Superior temporal gyrus (tissue), 1 donor: ENCODE results near the gene GPNMB.
"Not testable (repeated sequence)": the region's sequence is repeated elsewhere in the genome, so short reads cannot be mapped to it uniquely, and the experiment has no call there.

Source experiments
- DNase-seq: peaks from one replicate; pipeline ENCODE4 v3.0.0-alpha.2; 2016; ENCODE audit errors: extremely low spot score

GPNMB gene

DNA sequence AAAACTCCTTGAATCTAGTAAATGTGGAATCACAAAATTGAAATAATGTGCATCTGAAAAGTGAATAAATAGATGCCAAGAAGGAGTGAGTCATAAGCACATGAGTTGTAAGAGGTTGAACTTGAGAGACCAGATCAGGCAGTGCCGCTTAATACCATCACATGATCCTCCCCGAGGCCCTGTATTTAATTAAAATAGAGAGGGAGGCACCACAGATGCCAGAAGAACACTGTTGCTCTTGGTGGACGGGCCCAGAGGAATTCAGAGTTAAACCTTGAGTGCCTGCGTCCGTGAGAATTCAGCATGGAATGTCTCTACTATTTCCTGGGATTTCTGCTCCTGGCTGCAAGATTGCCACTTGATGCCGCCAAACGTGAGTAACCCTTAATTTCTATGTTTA lies at the start of gene GPNMB:
Gene GPNMB, plus strand, starts transcription at position 221 of the 400 bp plus-strand sequence. Its CDS starts 83 bp downstream, at position 304.
- DNase-seq, result no peak

DNA sequence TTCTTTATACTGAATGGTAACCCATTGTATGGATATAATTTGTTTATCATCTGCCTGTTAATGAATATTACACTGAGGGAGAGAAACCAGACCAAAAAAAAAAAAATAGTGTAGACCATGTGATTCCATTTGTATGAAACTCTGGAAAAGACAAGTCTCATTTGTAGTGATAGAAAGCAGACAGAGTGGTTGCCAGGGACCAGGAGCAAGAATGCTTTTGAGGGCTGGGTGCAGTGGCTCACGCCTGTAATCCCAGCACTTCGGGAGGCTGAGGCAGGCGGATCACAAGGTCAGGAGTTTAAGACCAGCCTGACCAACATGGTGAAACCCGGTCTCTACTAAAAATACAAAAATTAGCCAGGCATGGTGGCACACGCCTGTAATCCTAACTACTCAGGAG lies 48.8 kb upstream of the GPNMB start:
- DNase-seq, result not testable (repeated sequence)

DNA sequence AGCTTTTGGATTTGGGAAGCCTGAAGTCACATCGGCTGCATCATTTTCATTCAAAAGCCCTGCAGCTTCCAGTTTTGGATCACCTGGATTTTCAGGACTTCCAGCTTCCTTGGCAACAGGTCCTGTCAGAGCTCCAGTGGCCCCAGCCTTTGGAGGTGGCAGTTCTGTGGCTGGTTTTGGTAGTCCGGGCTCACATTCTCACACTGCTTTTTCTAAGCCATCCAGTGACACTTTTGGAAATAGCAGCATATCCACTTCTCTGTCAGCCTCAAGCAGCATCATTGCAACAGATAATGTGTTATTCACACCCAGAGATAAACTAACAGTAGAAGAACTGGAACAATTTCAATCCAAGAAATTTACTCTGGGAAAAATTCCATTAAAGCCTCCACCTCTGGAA lies 46.2 kb upstream of the GPNMB start:
- DNase-seq, result no peak

DNA sequence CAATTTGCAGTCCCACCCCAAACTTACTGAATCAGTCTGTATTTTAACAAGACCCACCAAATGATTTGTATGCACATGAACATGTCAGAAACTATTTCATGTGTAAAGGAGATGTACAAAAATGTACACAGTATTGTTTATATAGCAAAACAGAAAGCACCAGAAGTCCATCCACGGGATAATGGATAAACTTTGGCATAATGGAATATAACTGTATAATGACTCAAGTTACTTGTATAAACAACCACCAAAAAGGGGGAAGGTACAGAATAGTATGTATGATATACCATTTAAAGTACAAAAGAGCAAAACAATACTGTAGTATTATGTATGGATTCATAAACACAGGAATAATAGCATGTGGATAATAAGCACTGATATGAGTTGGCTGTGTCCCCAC lies 42.3 kb upstream of the GPNMB start:
- no peak for DNase-seq

DNA sequence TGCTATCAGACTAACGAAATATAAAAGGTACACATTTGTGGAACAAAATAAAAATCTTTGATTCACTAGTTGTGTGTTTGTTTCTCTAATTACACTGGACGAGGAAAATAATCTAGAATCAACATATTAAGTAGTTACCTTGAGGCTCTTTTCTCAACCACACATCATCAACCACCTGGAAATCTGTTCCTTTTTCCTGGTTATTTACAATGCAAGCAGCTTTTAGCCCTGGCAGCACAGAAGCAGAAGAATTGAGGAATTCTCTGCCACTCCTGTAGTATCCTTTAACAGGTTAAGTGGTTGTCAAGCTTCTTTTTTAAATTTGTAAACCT lies 41.0 kb upstream of the GPNMB start:
- no peak for DNase-seq

DNA sequence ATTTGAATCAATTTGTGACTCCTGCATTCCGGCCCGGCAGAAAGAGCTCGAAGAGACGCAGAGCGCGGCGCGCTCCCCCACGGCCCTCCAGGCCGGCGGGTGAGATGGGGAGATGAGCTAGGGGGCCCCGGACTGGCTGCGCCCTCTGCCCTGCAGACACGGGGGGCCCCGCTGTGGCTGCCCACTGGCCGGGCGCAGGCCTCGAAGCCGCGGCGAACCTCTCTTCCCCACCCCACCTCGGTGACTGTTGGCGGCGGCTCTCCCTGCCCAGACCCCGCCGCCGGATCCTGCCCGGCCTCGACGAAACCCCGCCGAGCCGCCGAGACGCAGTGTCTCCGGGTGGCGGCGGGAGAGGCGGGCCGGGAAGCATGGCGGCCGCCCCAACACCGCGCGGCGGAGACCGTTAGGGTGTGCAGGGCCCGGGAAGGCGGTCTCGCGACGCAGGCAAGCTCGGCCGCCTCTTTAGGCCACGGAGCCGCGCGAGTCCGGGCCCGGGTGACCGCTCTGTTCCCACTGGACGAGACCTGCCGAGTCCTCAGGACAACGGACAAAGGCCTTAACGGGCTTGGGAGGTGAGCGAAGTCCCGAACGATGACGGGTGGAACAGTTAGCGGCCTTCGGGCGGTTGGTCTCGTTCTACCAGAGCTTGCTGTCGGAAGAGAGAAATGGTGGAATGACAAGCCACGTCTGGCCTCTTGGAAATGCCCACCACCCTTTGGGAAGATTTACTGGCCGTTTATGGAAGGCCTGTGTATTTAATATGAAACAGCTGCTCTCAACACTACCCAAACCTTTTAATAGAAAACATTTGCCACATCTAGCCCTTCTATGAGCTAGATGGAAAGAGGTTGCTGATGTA lies 40.4 kb upstream of the GPNMB start:
- DNase-seq, result no peak

DNA sequence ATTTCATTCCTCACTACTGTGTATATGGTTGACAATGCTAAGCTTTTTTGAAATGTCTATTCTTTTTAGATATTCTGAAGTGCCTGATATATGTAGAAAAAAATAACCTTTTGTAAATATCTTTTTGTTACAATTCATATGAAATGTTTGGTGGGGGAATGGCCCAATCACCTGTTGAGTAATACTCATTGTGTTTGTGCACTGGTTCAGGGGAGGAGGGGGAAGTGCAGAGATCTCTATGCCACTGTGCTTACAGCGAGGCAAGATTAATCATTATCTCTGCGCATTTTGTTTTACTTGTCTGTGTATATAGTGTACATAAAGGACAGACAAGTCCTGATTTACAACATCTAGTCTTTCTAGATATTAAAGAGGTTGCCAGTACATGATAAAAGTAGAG lies 39.6 kb upstream of the GPNMB start:
- no peak for DNase-seq

DNA sequence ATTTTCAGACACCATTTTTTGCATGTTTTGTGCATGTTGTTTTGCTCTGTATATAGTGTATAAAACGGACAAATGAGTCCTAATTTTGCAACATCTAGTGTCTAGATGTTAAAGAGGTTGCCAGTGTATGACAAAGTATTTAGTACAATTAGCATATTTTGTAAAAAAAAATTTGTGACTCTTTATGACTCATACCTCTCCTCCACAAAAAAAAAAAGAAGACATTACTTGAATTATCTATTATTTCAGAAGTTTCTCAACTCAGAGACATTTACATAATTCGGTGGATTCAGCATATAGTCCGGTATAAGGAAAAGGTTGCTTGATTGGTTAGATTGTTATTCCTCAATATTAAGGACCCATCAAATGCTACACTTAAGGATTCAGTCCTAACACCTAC lies 38.7 kb upstream of the GPNMB start:
- no peak for DNase-seq

DNA sequence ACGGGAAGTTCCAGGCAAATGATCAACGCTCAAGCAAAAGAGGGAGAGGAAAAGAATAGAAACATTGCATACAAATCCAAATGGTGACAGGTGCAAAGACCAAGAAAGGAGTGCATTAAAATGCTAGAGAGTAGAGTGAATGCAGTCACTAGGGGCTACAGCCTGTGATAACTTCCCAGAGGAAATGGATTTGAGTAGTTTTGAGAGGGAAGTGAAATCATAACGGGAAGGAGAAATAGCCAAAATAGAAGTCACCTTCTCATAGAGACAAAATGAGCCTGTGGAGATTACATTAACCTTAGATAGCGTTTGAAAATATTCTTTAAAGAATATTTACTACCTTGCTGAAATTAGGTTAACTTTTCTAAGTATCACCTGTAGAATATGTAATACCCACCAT lies 38.3 kb upstream of the GPNMB start:
- DNase-seq, result no peak

DNA sequence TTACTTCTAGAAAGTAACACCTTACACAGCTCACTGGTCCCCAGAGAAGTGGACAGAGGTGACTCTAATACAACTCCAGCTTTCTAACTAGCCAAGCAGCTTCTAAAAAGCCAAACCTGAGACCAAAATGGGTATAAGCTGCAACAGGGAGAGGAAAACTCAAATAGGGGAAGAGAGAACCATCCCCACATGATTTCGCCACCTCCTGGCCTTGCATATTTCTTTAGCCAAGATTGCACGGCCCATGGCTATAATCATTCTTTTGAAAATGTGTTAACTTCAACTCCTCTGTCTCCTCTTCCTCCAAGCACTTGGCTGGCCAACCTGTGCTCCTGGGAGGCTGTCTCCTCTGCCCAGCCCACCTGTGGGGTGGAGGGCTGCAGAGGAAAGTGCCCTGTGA lies 36.1 kb upstream of the GPNMB start:
- no peak for DNase-seq

DNA sequence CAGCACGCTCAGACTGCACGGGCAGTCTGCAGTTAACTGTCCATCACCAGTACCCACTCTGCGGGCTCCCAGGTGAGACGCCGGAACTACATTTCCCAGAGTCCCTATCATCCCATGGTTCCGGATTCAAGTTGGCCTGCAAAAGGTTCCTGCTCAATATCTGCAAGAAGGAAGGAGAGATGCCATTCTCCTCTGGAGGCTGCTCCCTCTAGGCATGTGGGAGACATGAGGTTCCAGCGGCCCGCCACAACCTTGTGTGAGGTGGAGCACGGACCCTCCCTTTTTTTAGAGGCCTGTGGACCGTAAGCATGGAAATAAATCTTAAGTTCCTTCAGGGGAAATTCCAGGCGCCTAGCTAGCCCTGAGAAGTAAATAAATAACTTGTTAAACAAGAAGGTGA lies 35.0 kb upstream of the GPNMB start:
- no peak for DNase-seq

DNA sequence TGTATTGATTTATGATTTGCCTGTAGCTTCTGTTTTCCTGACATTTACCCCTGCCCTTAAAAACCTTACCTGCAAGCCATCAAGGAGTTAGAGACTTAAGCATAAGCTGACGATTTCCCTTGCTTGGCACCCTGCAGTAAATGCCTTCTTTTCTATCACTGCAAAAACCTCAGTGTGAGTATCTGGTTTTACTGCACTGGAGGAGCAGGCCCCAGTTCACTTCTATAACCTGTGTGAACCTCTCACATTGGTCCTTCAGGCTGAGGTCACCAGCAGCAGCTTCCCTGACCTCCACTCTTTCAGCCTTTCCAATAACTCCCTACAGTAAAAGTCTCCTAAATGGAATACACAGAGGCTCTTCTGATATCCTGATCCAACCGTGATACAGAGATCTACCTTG lies 34.2 kb upstream of the GPNMB start:
- DNase-seq, result no peak

DNA sequence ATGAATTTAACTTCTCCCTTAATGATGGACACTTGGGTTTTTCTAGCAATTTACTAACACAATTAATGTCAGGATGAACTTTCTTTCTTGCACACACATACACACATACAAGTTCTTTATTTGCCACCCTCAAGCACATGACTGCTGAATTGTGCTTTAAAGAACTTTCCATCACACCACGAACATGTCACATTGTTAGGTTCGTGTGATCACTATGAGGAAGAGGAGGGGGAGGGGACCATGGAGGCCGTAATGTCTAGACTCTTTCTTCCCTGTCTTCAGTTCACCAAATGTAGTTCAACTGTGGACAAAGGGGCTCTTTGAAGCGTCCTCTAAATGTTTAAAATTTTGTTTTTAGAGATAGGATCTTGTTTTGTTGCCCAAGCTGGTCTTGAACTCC lies 33.7 kb upstream of the GPNMB start:
- DNase-seq, result no peak

DNA sequence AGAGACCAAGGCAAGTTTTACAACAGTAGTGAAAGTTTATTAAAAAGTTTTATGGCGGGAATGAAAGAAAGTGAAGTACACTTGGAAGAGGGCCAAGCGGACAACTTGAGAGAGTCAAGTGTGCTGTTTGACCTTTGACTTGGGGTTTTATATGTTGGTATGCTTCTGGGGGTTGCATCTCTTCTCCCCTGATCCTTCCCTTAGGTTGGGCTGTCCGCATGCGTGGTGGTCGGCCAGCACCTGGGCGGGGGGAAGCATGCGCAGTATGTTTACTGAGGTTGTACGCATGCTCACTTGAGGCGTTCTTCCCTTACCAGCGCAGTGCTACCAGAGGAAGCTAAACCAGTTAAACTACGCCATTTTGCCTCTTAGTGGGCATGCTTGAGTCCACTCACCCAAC lies 32.8 kb upstream of the GPNMB start:
- no peak for DNase-seq

DNA sequence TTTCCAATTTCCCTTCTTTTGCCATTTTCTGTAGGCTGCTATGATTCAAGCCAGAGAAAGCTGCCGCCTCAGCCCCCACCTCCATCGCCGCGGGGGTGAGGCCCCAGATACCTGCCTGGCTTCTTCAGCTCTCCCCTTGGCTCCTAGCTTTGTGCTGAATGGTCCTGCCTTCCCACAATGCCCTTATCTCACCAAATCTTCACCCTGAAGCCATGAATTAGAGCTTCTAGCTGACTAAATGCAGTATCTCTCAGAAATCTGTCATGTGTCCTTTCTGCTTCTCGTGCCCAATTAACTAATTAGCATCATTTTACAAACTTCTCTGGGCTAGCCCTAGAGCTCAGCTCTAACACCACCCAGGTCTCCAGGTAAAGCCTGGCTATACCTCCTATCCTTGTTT lies 32.2 kb upstream of the GPNMB start:
- no peak for DNase-seq

DNA sequence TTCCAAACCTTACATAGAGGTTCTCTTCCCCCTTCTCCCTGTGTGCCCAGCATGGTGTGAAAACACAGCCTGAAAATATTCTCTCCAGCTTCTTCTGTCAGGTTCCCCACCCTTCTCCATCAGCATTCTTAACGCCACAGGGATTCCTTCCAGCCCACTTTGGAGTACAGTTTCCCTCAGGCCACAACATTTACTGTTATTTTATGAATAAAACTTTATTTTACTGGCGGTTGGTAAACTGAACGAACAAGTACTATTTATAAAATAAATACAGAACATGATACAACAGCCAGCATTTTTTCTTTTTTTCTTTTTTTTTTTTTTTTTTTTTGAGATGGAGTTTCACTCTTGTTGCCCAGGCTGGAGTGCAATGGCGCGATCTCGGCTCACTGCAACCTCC lies 31.6 kb upstream of the GPNMB start:
- no peak for DNase-seq

DNA sequence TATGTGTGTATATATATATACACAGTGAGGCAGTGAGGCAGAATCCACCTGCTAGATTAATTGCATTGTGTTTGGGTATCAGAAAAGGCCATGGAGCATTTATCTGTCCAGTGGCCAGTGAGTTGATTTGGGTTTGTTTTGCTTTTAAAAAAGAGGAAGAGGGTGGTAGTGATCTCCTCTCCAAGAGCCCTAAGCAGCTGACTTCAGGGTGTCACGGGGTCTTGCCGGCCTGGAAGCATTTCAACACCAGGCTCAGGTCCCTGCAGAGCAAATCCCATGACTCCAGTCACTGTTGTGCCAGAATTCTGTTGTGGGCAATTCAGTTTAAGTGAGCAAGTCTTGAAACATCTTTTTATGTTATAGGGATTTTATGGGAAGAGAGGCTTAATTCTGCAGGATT lies 30.6 kb upstream of the GPNMB start:
- DNase-seq, result peak; percentile 45

DNA sequence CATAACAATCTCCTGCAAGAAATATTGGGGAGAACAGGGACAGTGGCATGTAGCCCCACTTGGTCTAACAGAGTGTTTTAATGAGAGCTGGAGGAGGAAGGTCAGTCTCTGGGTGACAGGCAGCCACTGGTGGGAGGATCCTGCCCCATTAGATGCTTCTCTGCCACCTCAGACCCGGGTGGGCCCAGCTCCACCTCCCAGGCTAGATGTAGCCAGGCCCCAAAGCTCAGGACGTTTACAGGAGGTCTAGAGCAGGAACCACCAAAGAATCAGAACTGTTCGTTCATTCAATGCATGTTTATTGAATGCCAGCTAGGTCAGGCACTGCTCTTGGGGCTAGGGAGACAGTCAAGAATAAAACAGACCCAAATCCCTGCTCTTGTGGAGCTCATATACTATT lies 28.4 kb upstream of the GPNMB start:
- no peak for DNase-seq

DNA sequence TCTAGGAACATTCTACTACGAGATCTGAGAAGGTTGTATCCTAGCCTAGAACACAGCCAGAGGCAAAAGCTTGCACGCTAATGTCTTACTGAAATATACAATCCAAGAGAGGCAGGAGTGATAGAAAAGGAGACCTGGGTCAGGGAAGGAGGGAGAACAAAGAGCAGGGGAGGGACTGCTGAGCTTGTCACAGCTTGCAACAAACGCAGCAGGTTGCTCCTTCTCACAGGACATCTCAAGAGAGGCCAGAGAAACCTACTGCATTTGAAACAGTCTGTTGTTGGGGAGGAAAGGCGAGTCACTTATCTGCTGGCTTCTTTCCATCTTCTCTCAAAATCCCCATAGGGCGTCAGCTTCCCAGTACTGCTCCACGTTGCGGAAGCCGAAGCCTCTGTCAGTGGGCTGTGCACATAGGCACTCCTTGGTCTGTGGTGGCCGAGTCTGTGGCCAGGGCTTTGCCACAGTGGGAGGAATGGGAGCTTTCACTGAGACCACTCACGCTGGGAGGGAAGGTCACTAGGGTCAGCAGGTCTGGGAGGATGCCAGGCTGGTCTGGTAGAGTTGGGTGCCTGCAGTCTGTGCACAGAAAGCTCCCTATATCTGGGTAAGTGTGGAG lies 25.8 kb upstream of the GPNMB start:
- DNase-seq, result no peak

DNA sequence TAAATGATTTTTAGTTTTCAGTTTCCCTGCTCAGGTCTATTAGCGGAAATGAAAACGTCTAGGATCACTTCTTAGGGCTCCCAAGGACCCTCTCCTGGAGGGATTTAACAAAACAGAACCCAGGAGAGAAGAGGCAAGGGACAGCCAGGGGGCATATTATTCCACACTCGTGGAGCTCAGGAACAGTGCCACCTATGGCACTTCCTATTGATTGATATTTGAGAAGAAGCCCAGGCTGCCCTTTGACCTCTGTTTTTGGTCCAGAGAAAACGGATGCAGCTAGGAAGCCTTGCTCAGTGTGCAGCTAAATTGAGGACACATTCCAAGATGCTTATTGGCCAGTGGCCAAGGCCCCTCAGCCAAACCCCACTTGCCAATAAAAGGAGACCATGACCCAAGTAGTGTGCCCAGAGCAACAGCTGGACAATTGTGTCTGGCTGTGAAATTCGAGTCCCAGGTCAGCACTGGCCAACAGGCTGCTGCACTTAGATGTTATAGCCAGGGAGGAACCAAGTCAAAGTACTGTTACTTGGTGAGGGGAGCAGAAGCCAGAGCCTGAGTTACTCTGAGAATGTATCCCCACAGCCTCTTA lies 24.0 kb upstream of the GPNMB start:
- DNase-seq, result no peak

DNA sequence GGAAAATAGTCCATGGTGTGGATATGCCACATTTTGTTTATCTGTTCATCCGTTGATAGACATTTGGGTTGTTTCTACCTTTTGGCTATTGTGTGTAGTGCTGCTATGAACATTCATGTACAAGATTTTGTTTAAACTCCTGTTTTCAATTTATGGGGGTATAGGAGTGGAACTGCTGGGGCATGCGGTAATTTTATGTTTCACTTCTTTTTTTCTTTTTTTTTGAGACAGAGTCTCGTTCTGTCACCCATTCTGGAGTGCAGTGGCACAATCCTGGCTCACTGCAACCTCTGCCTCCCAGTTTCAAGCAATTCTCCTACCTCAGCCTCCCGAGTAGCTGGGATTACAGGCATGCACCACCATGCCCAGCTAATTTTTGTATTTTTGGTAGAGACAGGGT lies 22.2 kb upstream of the GPNMB start:
- DNase-seq, result not testable (repeated sequence)

DNA sequence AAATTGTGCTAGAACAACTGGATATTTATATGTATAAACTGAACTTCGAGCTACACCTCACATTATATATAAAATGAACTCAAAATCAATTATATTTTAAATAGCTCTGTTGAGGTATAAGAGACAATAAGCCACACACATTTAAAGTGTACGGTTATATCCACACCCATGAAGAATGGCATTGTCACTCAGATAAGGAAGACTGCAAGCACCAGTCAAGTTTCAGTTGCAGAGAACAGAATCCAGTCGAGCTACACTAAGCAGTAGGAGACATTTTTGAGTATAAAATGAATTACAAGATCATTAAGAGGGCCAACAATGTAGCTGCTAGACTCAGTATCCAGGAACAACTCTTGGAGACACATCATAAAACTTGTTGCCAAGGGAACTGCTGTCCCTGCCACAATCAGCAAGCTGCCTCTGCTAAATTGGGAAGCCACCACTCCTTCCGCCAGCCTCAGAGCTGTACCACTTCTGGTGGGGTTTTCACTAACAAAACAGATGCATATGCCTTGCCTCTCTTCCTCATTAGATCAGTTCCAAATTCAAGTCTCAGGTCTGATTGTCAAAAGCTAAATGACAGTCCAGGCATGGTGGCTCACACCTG lies 19.6 kb upstream of the GPNMB start:
- DNase-seq, result peak; percentile 58

DNA sequence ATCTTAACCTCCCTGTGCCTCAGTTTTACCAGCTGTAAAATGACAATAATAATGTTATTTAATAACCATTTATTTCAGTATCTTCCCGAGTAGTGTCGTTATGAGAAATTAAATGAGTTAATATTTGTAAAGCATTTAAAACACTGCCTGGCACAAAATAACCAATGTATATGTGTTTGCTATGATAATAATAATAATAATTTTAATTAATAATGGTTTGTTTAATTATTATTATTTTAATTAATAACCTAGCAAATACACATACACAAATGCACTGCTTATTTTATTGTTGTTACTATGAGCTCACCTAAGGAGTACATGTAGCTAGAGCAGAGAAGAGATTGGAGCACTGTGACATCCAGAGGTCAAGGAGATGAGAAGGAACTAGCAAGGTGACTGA lies 18.2 kb upstream of the GPNMB start:
- no peak for DNase-seq
